K562 (cell line): ENCODE measurements around the gene TMPRSS7. TPM values are rescaled to one million over a fixed set of nuclear protein-coding genes. Genes with fewer than 3 reads are reported as not detected.

Experiments used
- ATAC-seq: fragments of 200-7000 bp; cut with Tn5 transposase; 3 replicates; pipeline ENCODE4 v1.9.1; 2020; ENCODE audit warnings: moderate library complexity
- BruUV-seq: library from RNA; stranded (reverse); fragments of 400-500 nt; replicated peaks from 2 replicates; lab custom pipeline; 2021; lab: Mats Ljungman, UMichigan
- CTCF ChIA-PET: fragments of 300-600 bp; formaldehyde crosslinking; extraction: SDS; loops from one replicate; lab custom pipeline; 2021; ENCODE audit warnings: low intra/inter-chr PET ratio; lab: Yijun Ruan, JAX
- POLR2A ChIA-PET: fragments of 300-600, 350-650 bp; sonication (Branson Sonifier 250); formaldehyde crosslinking; extraction: SDS; loops from one replicate; lab custom pipeline; 2021; ENCODE audit warnings: antibody characterized with exemption, inconsistent platforms; lab: Yijun Ruan, JAX
- DNase-seq, 4 experiments: peaks; one replicate each; pipeline versions ENCODE4 v3.0.0 to v3.0.0-alpha.2; 2011 to 2018; ENCODE audit warnings: low spot score in 3 of 4, mixed read lengths in 3 of 4; ENCODE audit errors: extremely low read depth in 1 of 4
- FAIRE-seq: peaks from 2 replicates; lab custom pipeline; 2011; peaks lifted over from hg19 to GRCh38; lab: Jason Lieb, UNC
- H2AFZ ChIP-seq: 2 replicates; pipeline ENCODE4 v1.6.0; 2011; ENCODE audit warnings: low read depth, low read length, control low read depth, inconsistent platforms
- H3K27ac ChIP-seq: fragments of 200-600 bp; 3 replicates; pipeline ENCODE4 v1.8.0; 2011; ENCODE audit warnings: low read depth, mild to moderate bottlenecking, control low read depth, inconsistent platforms, low read length, moderate library complexity, mixed read lengths; ENCODE audit errors: extremely low read depth
- H3K27me3 ChIP-seq, 2 experiments: fragments of 300-600 bp in 1 of 2; 2 replicates in 1 of 2; 3 replicates in 1 of 2; pipeline versions ENCODE4 v1.6.0 to v1.8.0; 2011; ENCODE audit warnings: inconsistent platforms in 2 of 2, low read length in 2 of 2, mild to moderate bottlenecking in 1 of 2, mixed read lengths in 1 of 2, moderate library complexity in 1 of 2; ENCODE audit not compliant: control insufficient read depth in 2 of 2, insufficient read depth in 2 of 2
- H3K36me3 ChIP-seq: fragments of 300-600 bp; 3 replicates; pipeline ENCODE4 v1.8.0; 2011; ENCODE audit warnings: mild to moderate bottlenecking, low read length, inconsistent platforms; ENCODE audit not compliant: control insufficient read depth, insufficient read depth
- H3K4me1 ChIP-seq, 2 experiments: fragments of 200-600 bp in 1 of 2; replicated peaks in 1 of 2; 2 replicates in 1 of 2; 3 replicates in 1 of 2; pipeline versions ENCODE4 v1.5.1 to v1.8.0; 2011; ENCODE audit warnings: inconsistent platforms in 2 of 2, low read length in 2 of 2, mild to moderate bottlenecking in 1 of 2, mixed read lengths in 1 of 2, moderate library complexity in 1 of 2; ENCODE audit not compliant: control insufficient read depth in 2 of 2, insufficient read depth in 2 of 2
- H3K4me2 ChIP-seq: 2 replicates; pipeline ENCODE4 v1.6.1; 2011; ENCODE audit warnings: low read length, control low read depth, inconsistent platforms, mixed read lengths; ENCODE audit not compliant: insufficient read depth
- H3K4me3 ChIP-seq: fragments of 200-600 bp; sonication (generic), shearing (Covaris generic); 2 replicates; pipeline ENCODE4 v1.5.1; 2016; ENCODE audit warnings: control low read depth, inconsistent platforms
- H3K79me2 ChIP-seq: fragments of 200-600 bp; 3 replicates; pipeline ENCODE4 v1.8.0; 2011; ENCODE audit warnings: low read length, inconsistent platforms; ENCODE audit not compliant: control insufficient read depth, insufficient read depth
- H3K9ac ChIP-seq, 2 experiments: 2 replicates each; pipeline versions ENCODE4 v1.6.0 to v1.6.1; 2011; ENCODE audit warnings: low read depth in 2 of 2, low read length in 2 of 2, control low read depth in 1 of 2, inconsistent platforms in 1 of 2, mild to moderate bottlenecking in 1 of 2, mixed read lengths in 1 of 2; ENCODE audit not compliant: insufficient read depth in 1 of 2
- H3K9me1 ChIP-seq: one replicate; pipeline ENCODE4 v1.6.0; 2011; ENCODE audit warnings: inconsistent platforms, mild to moderate bottlenecking, low read length, moderate library complexity; ENCODE audit not compliant: control insufficient read depth, insufficient read depth
- H3K9me3 ChIP-seq: replicated peaks from 2 replicates; pipeline ENCODE4 v1.5.1; 2011; ENCODE audit warnings: low read depth, low read length, inconsistent platforms; ENCODE audit not compliant: control insufficient read depth, insufficient read depth
- H4K20me1 ChIP-seq: replicated peaks from 2 replicates; pipeline ENCODE4 v1.6.1; 2011; ENCODE audit warnings: low read length, inconsistent platforms, mixed read lengths; ENCODE audit not compliant: control insufficient read depth, insufficient read depth
- BRD4 ChIP-seq: fragments of 200-600 bp; sonication (generic); IDR thresholded peaks from 2 replicates; pipeline ENCODE4 v1.6.1; 2017; ENCODE audit warnings: inconsistent platforms
- CREB3 ChIP-seq: fragments of 450-650 bp; conservative IDR thresholded peaks from 2 replicates; pipeline ENCODE4 v1.6.1; 2016; ENCODE audit warnings: missing genetic modification characterization, low read depth, mild to moderate bottlenecking, missing compliant biosample characterization, moderate library complexity
- MECOM ChIP-seq: fragments of 250-450 bp; sonication (Bioruptor Pico); IDR thresholded peaks from 2 replicates; pipeline ENCODE4 v1.8.0; 2022; ENCODE audit warnings: inconsistent platforms
- MITF ChIP-seq: IDR thresholded peaks from 2 replicates; pipeline ENCODE4 v1.6.1; 2014; ENCODE audit warnings: antibody characterized with exemption
- PPARD ChIP-seq: fragments of 250-450 bp; sonication (Bioruptor Pico); IDR thresholded peaks from 2 replicates; pipeline ENCODE4 v1.8.0; 2022; ENCODE audit warnings: inconsistent platforms, mild to moderate bottlenecking, moderate library complexity
- TOE1 ChIP-seq, 2 experiments: fragments of 450-650 bp in 1 of 2; sonication (generic) in 1 of 2; formaldehyde crosslinking in 1 of 2; IDR thresholded peaks; 2 replicates each; pipeline versions ENCODE4 v1.7.1 to v1.8.0; 2016 to 2022; ENCODE audit warnings: borderline replicate concordance in 2 of 2, mild to moderate bottlenecking in 2 of 2, antibody characterized with exemption in 1 of 2, inconsistent platforms in 1 of 2, low read depth in 1 of 2, missing genetic modification reagents in 1 of 2, moderate library complexity in 1 of 2
- ZBTB11 ChIP-seq, 3 experiments: fragments of 200-800 bp in 1 of 3; fragments of 250-450 bp in 1 of 3; fragments of 450-650 bp in 1 of 3; sonication (Bioruptor Pico) in 1 of 3; sonication (Bioruptor generic) in 1 of 3; formaldehyde crosslinking in 1 of 3; IDR thresholded peaks; 2 replicates each; pipeline versions ENCODE4 v1.6.1 to v1.8.0; 2016 to 2022; ENCODE audit warnings: mild to moderate bottlenecking in 2 of 3, missing genetic modification characterization in 2 of 3, missing compliant biosample characterization in 1 of 3, moderate library complexity in 1 of 3
- WGBS: fragments of 100-300 bp; shearing (Covaris generic); methylation state at CpG from one replicate; pipeline ENCODE4 v1.1.6; 2016; ENCODE audit warnings: low coverage, mixed read lengths; ENCODE audit not compliant: insufficient coverage; ENCODE audit errors: missing lambda C conversion rate; 5-methylcytosine and 5-hydroxymethylcytosine counted together
- in situ Hi-C: fragments of 300-500 bp; cut with MboI; formaldehyde crosslinking; loops from 4 replicates; pipeline ENCODE4 v1.15.0; 2018; ENCODE audit warnings: inconsistent platforms, mixed read lengths
- intact Hi-C: fragments of 100-400 bp; cut with micrococcal nuclease; formaldehyde crosslinking; loops from 2 replicates; pipeline ENCODE4 v1.14.2; 2022
- polyA plus RNA-seq, 8 experiments: library from polyadenylated mRNA; depleted of rRNA in 4 of 8; stranded (reverse) in 5 of 8; unstranded in 3 of 8; fragments of >200 nt; fragmentation: Nextera tagmentation in 2 of 8; fragmentation: Illumina TruSeq in 1 of 8; extraction: Ambion mirVana in 2 of 8; extraction: Trizol in 1 of 8; gene quantifications; 2 replicates each; pipeline versions ENCODE4 v1.2.1 to v1.2.3, GENCODE V29; 2011 to 2014; ENCODE audit warnings: inconsistent platforms in 1 of 8, missing spikeins in 1 of 8
- total RNA-seq, 7 experiments: library from RNA; depleted of rRNA in 6 of 7; stranded (reverse); fragments of >200 nt in 6 of 7; fragmentation: Illumina TruSeq in 2 of 7; extraction: Trizol in 2 of 7; gene quantifications; 2 replicates each; pipeline versions ENCODE4 v1.2.1 to v1.2.3, GENCODE V29; 2011 to 2021; ENCODE audit warnings: low replicate concordance in 1 of 7

Gene TMPRSS7
- total and polyA plus RNA-seq, 9 of the 15 experiments (the other 6 are each of a cell fraction or from before 2014, with no cell fraction given) = not detected

- DNase-seq (no peak), ATAC-seq (no peak), FAIRE-seq (no peak)
- no peaks in the 10 kb centered on the region for H3K4me1 ChIP-seq
- H3K4me2 ChIP-seq = no peak overlapping the region
- H3K9me3 ChIP-seq = no peaks in the 10 kb centered on the region
- no peak overlapping the region for H2AFZ ChIP-seq
- no peaks in the 10 kb centered on the region; a peak in 1 of 5 replicates for H3K27me3 ChIP-seq
- TF ChIP-seq MITF (no peak), ZBTB11 (CRISPR knock-in tag; IDR thresholded peaks at IDR 0.05) (no peak), BRD4 (no peak), TOE1 (IDR thresholded peaks at IDR 0.05; ENCODE audit: borderline replicate concordance) (no peak), TOE1 (CRISPR knock-in tag; IDR thresholded peaks at IDR 0.05; ENCODE audit: borderline replicate concordance, low read depth) (no peak), MECOM (CRISPR knock-in tag) (no peak), CREB3 (no peak), PPARD (CRISPR knock-in tag) (no peak)
- CTCF ChIA-PET = no interaction called here
- no TSS peak for BruUV-seq
- intact Hi-C loops (loop anchor here (10.0 kb wide), 1 partner anchor 118 kb away; no protein-coding TSS in a partner anchor), in situ Hi-C loops (no loop called here)
- no peaks in the 10 kb centered on the region for H3K36me3 ChIP-seq
- H3K79me2 ChIP-seq = no peaks in the 10 kb centered on the region
- H3K9ac ChIP-seq = no peak overlapping the region
- H4K20me1 ChIP-seq = no peaks in the 10 kb centered on the region
- no peak overlapping the region for H3K4me3 ChIP-seq
- no peak overlapping the region for H3K27ac ChIP-seq
- WGBS = 20% methylated on average over 6 of the region's 6 CpGs
- H3K9me1 ChIP-seq = no peaks in the 10 kb centered on the region
- POLR2A ChIA-PET = no interaction called here
These were observed 22.1 kb upstream of the TMPRSS7 start for GRCh38 chr3:112012205-112012992.
